ENCODE measurements around the gene SLC25A39. TPM values are rescaled to one million over a fixed set of nuclear protein-coding genes. Genes with fewer than 3 reads are reported as not detected.

Gene SLC25A39
- total and polyA plus RNA-seq, 2 of the 4 experiments (the other 2 are of a cell fraction), result 49.1 to 99.7 TPM

GRCh38 chr17:44309472-44309871 lies 15.2 kb downstream of the SLC25A39 start:
- no peak overlapping the region for H2AK9ac ChIP-seq (replicated peaks; ENCODE audit: low read depth, low read length, poor library complexity)
- no peak overlapping the region for H3K23ac ChIP-seq (ENCODE audit: low read depth, low read length)
- H3K9me1 ChIP-seq (ENCODE audit: insufficient read depth, low read length), result no peaks in the 10 kb centered on the region
- H4K91ac ChIP-seq (ENCODE audit: insufficient read depth, low read depth, low read length), result no peak overlapping the region
- no peak overlapping the region for H3K56ac ChIP-seq (ENCODE audit: extremely low read depth, insufficient read depth, low read length)
- no peak overlapping the region for H2BK5ac ChIP-seq (ENCODE audit: low read depth, low read length, poor library complexity, severe bottlenecking)
- in situ Hi-C loops (cut with MboI; ENCODE audit: low sequenced_read_pairs), result no loop called here
- DNase-seq (no peak), ATAC-seq (ENCODE audit: low read depth) (no peak)
- no peak overlapping the region for H2AK5ac ChIP-seq (ENCODE audit: low read depth, low read length)
- H3K36me3 ChIP-seq (ENCODE audit: control insufficient read depth, insufficient read depth, low read length), result no peaks in the 10 kb centered on the region
- H3K4me1 ChIP-seq (ENCODE audit: control insufficient read depth, insufficient read depth, low read length), result peaks cover 4% of the 10 kb centered on the region; the same call in 1 of the 2 replicates
- no peak for TF ChIP-seq BHLHE40 (IDR thresholded peaks at IDR 0.05; ENCODE audit: low read depth, low read length)
- no peak for TF ChIP-seq MAZ (IDR thresholded peaks at IDR 0.05; ENCODE audit: borderline replicate concordance, low read depth, low read length)
- no peak for TF ChIP-seq RFX5 (IDR thresholded peaks at IDR 0.05; ENCODE audit: low read depth, low read length)
- no peak for TF ChIP-seq RAD21 (IDR thresholded peaks at IDR 0.05; ENCODE audit: low read length)
- TF ChIP-seq NFE2L2 (IDR thresholded peaks at IDR 0.05; ENCODE audit: low read depth, low read length), result no peak
- no peak for TF ChIP-seq CHD1 (IDR thresholded peaks at IDR 0.05; ENCODE audit: low read depth, low read length)
- no peak for TF ChIP-seq MAFK (IDR thresholded peaks at IDR 0.05; ENCODE audit: low read depth, low read length)
- no peak for TF ChIP-seq USF2 (IDR thresholded peaks at IDR 0.05; ENCODE audit: low read depth, low read length)
- TF ChIP-seq FOS (IDR thresholded peaks at IDR 0.05; ENCODE audit: low read depth, low read length), result no peak
- no peak for TF ChIP-seq CTCF (conservative IDR thresholded peaks at IDR 0.05; ENCODE audit: low read depth, low read length)
- TF ChIP-seq ELK1 (IDR thresholded peaks at IDR 0.05; ENCODE audit: borderline replicate concordance, low read depth, low read length), result no peak
- no peak for TF ChIP-seq MXI1 (IDR thresholded peaks at IDR 0.05; ENCODE audit: borderline replicate concordance, low read depth, low read length)
- TF ChIP-seq SMC3 (IDR thresholded peaks at IDR 0.05; ENCODE audit: low read depth, low read length), result no peak
- TF ChIP-seq POLR2A (IDR thresholded peaks at IDR 0.05; ENCODE audit: low read depth, low read length), result no peak
- TF ChIP-seq RCOR1 (IDR thresholded peaks at IDR 0.05; ENCODE audit: insufficient replicate concordance, low read length), result no peak
- TF ChIP-seq CEBPB (IDR thresholded peaks at IDR 0.05; ENCODE audit: low read depth, low read length), result no peak
- ChIA-PET POLR2A (ENCODE audit: unreplicated experiment) (no interaction called here), CTCF (no interaction called here)
- H2AFZ ChIP-seq (replicated peaks; ENCODE audit: low read length, poor library complexity), result peak overlapping the region; percentile 23
- H3K27me3 ChIP-seq (ENCODE audit: control insufficient read depth, insufficient read depth, low read length), result peaks cover 53% of the 10 kb centered on the region
- H2BK15ac ChIP-seq (ENCODE audit: low read depth, low read length), result no peak overlapping the region
- H2BK20ac ChIP-seq (ENCODE audit: low read depth, low read length), result no peak overlapping the region
- H4K5ac ChIP-seq (ENCODE audit: low read depth, low read length), result no peak overlapping the region
- no peak overlapping the region for H3K27ac ChIP-seq (ENCODE audit: insufficient read depth, low read length)
- no peak overlapping the region for H3K14ac ChIP-seq (replicated peaks; ENCODE audit: low read depth, low read length)
- no peak overlapping the region for H3K4me3 ChIP-seq (ENCODE audit: insufficient read depth, low read depth, low read length)
- no peak overlapping the region for H3K9ac ChIP-seq (ENCODE audit: low read depth, low read length)
- no peaks in the 10 kb centered on the region for H3K79me1 ChIP-seq (ENCODE audit: low read depth in 1 of 2, low read length in 2 of 2)
- no CpG with 5 or more reads among the region's 5 CpGs for WGBS, 2 experiments (ENCODE audit: extremely low coverage in 2 of 2, insufficient read length in 1 of 2)
- no peaks in the 10 kb centered on the region for H3K9me3 ChIP-seq (ENCODE audit: control insufficient read depth, insufficient read depth, low read length)
- dilution Hi-C loops (cut with HindIII; ENCODE audit: low sequenced_read_pairs, unreplicated experiment), result no loop called here
- BruUV-seq (replicated peaks), result no TSS peak
- H4K8ac ChIP-seq (ENCODE audit: low read depth in 2 of 2, low read length in 2 of 2), result no peak overlapping the region
- H2BK120ac ChIP-seq (ENCODE audit: low read depth, low read length), result no peak overlapping the region
- no peaks in the 10 kb centered on the region for H4K20me1 ChIP-seq (ENCODE audit: insufficient read depth, low read length)
- H3K4me2 ChIP-seq (ENCODE audit: low read depth, low read length), result no peak overlapping the region
- no peak overlapping the region for H3K18ac ChIP-seq (ENCODE audit: low read depth, low read length)
- H3K4ac ChIP-seq (ENCODE audit: low read depth, low read length), result no peak overlapping the region
- intact Hi-C loops (cut with micrococcal nuclease), result loop anchor here (5.0 kb wide), 1 partner anchor 87 kb away; no protein-coding TSS in a partner anchor

Measured in IMR-90 (cell line).